ENCODE results near the gene MRPS25.

- TF ChIP-seq CTCF (conservative IDR thresholded peaks at IDR 0.05; ENCODE audit: low read depth in 2 of 2) (no peak), CREB1 (CRISPR knock-in tag; IDR thresholded peaks at IDR 0.05; ENCODE audit: low read depth) (no peak), STAT1 (IDR thresholded peaks at IDR 0.05; ENCODE audit: unreplicated experiment) (no peak), POLR2AphosphoS5 (IDR thresholded peaks at IDR 0.05; ENCODE audit: low read depth) (no peak), EZH2 (IDR thresholded peaks at IDR 0.05; ENCODE audit: low read depth, unreplicated experiment) (no peak), EZH2phosphoT487 (IDR thresholded peaks at IDR 0.05; ENCODE audit: unreplicated experiment) (no peak), REST (IDR thresholded peaks at IDR 0.05; ENCODE audit: unreplicated experiment) (no peak), ZNF114 (CRISPR knock-in tag; IDR thresholded peaks at IDR 0.05) (no peak), ETS1 (IDR thresholded peaks at IDR 0.05) (no peak), ZNF331 (CRISPR knock-in tag; IDR thresholded peaks at IDR 0.05; ENCODE audit: low read depth) (no peak)
These were observed 41.4 kb downstream of the MRPS25 start for GRCh38 chr3:15023719-15024118.

All from GM23338 (cell line).